Kidney epithelial cell (primary cell): ENCODE data around the gene GRIK5. TPM values are rescaled to one million over a fixed set of nuclear protein-coding genes. Genes with fewer than 3 reads are reported as not detected.
"Not testable (repeated sequence)": the region's sequence is repeated elsewhere in the genome, so short reads cannot be mapped to it uniquely, and the experiment has no call there.

Source experiments
- DNase-seq: peaks from one replicate; pipeline ENCODE4 v3.0.0-alpha.2; 2010; ENCODE audit warnings: low read depth
- H3K27me3 ChIP-seq: 2 replicates; pipeline ENCODE4 v1.6.0; 2011; ENCODE audit warnings: low read length; ENCODE audit not compliant: control insufficient read depth, insufficient read depth
- H3K36me3 ChIP-seq: 2 replicates; pipeline ENCODE4 v1.5.1; 2011; ENCODE audit warnings: low read length; ENCODE audit not compliant: control insufficient read depth, insufficient read depth
- H3K4me3 ChIP-seq: 2 replicates; pipeline ENCODE4 v1.5.1; 2011; ENCODE audit warnings: low read depth, mild to moderate bottlenecking, control low read depth, low read length
- total RNA-seq: library from RNA; depleted of rRNA; stranded (reverse); fragments of >200 nt; gene quantifications from 2 replicates; pipeline ENCODE4 v1.2.3, GENCODE V29; 2015
- TF ChIP-seq, protein P1 (sequence below): IDR thresholded peaks from 2 replicates; pipeline ENCODE4 v1.5.1; 2011; ENCODE audit warnings: mild to moderate bottlenecking, moderate library complexity, low read length, control low read depth, inconsistent platforms; ENCODE audit not compliant: insufficient read depth, poor library complexity, severe bottlenecking

GRIK5 gene
- total RNA-seq, 1 donor from 2014 or later, result 14.2 TPM

DNA sequence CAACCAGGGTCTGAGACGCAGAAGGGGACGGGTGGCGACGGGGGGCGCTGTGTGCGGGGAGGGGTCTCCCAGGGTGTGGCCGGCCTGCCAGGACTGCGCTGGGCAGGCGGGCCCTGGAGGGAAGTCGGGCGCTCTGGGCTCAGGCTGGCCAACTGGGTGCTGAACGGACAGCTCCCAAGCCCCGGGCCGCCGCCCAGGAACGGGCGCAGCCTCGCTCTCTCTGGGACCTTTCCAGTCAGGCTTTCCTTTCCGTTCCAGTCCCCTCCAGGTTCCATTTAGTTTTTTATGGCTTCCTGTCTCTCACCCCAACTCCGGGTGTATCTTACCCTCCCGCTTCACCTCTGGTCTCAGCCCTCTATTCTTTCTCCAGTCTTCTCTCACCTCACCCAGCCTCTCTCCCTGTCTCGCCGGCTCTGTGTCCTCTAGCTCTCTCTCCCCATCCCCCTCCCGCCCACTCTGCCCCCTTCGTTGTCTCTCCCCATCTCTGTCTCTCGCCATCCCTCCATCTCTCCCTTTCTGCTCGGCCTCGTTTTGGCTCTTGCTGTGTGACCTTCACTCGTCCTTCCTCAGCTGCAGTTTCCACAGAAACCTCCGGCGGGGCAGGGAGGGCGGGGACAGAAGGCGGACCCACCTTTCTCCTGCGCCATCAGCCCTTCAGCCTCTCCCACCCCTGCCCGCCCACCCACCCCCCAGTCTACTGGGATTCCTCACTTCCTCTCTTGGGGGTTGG is 72.7 kb downstream of the GRIK5 start:
- Histone ChIP-seq H3K27me3 (peaks cover 81% of the 10 kb centered on the region), H3K36me3 (no peaks in the 10 kb centered on the region), H3K4me3 (no peak overlapping the region)
- TF ChIP-seq, protein P1, sequence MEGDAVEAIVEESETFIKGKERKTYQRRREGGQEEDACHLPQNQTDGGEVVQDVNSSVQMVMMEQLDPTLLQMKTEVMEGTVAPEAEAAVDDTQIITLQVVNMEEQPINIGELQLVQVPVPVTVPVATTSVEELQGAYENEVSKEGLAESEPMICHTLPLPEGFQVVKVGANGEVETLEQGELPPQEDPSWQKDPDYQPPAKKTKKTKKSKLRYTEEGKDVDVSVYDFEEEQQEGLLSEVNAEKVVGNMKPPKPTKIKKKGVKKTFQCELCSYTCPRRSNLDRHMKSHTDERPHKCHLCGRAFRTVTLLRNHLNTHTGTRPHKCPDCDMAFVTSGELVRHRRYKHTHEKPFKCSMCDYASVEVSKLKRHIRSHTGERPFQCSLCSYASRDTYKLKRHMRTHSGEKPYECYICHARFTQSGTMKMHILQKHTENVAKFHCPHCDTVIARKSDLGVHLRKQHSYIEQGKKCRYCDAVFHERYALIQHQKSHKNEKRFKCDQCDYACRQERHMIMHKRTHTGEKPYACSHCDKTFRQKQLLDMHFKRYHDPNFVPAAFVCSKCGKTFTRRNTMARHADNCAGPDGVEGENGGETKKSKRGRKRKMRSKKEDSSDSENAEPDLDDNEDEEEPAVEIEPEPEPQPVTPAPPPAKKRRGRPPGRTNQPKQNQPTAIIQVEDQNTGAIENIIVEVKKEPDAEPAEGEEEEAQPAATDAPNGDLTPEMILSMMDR, result no peak
- DNase-seq, result no peak

DNA sequence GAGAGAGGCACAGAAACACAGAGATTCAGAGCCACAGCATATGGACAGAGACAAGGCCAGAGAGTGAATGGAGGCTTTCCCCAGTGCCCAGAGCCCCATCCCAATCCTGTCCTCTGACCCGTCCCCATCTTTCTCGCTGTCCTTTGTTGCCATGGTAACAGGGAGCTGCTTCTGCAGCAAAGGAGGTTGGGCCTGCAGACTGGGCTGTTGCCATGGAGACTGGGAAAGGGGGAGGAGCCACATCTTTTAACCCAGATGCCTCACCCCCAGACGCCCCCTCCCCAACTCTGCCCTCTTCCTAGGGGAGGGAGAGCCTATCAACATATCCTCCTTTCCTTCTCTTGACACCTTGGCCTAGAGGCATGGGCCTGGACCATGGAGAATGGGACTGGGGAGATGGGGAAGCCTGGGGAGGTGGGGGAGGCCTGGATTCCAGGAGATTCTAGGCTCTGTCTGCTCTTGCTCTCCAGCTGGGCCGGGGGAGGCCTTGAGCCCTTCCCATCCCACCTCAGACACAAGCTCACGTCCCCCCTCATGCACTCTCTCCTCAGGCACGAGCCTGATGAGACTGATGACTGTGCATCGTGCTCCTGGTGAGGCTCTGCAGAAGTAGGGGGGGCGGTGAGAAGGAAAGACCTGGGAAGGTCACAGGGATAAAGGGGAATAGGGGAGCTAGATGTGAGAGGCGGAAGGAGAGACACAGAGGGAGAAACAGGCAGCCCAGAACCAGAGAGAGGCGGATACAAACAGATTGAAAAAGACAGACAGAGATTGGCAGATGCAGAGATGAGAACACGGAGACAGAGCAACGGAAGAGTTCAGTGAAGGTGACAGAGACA is 73.8 kb downstream of the GRIK5 start:
- no peak overlapping the region for H3K4me3 ChIP-seq
- TF ChIP-seq, protein P1, result no peak
- H3K36me3 ChIP-seq, result no peaks in the 10 kb centered on the region
- DNase-seq, result no peak
- peaks cover 86% of the 10 kb centered on the region for H3K27me3 ChIP-seq

DNA sequence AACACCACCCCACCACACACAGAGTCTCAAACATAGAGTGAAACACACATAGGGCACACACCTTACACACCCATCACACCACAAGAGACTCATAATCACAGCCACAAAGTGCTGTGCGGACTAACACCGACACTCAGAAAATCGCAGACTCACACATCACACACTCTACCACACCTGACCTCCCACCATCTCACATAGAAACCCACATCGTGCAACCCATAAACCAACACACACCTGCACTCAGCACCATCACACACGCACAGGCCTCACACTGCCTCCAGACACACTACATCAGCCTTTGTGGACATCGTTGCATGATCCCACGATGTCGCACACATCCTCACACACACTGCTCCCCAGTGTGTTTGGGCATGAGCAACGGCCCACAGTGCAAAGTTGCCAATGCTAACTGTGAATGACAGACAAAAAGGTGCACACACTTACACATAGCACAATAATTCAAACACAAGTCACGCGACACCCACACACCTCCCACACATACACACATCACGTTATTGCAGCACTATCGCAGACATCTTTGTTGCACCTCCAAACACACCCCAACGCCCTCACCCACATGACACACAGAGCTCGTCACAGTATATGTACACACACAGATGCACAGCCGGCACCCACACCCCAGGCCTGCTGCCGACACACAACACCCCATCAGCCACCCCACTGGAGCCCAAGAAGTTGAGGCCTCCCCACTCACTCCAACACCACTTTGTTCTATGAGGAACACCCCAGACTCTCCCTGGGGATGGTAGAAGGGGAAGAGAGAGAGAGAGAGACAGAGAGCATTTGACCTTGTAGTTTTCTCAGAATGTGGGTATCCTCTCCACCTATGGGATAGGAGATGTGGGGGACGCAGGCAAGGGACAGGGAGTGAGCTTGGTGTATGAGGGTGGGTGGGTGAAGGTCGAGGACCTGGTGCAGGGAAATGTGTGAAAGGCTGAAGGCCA is 74.7 kb downstream of the GRIK5 start:
- H3K27me3 ChIP-seq, result peaks cover 85% of the 10 kb centered on the region
- TF ChIP-seq, protein P1, result no peak
- no peak for DNase-seq
- H3K4me3 ChIP-seq, result no peak overlapping the region
- no peaks in the 10 kb centered on the region for H3K36me3 ChIP-seq

DNA sequence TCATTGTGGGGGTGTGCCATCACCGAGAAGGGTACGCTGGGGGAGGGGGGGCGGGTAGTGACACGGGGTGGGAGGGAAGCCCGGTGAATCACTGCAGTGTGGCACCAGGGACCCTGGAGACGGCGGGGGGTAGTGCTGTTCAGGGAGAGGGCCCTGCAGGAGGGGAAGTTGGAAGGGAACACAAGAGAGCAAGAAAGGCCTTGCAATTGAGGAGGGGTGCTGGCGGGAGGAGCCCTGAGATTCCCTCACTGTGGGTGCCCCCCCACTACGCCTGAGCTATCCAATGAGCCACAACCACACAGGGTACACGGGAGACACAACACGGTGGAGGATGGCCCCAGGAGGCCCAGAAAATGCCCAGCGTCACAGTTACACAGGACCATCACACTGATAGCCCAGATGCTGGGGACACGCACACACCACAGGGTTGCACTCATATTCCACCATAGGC is 75.5 kb downstream of the GRIK5 start:
- Histone ChIP-seq H3K27me3 (peaks cover 78% of the 10 kb centered on the region), H3K4me3 (no peak overlapping the region), H3K36me3 (no peaks in the 10 kb centered on the region)
- DNase-seq, result no peak
- TF ChIP-seq, protein P1, result no peak

DNA sequence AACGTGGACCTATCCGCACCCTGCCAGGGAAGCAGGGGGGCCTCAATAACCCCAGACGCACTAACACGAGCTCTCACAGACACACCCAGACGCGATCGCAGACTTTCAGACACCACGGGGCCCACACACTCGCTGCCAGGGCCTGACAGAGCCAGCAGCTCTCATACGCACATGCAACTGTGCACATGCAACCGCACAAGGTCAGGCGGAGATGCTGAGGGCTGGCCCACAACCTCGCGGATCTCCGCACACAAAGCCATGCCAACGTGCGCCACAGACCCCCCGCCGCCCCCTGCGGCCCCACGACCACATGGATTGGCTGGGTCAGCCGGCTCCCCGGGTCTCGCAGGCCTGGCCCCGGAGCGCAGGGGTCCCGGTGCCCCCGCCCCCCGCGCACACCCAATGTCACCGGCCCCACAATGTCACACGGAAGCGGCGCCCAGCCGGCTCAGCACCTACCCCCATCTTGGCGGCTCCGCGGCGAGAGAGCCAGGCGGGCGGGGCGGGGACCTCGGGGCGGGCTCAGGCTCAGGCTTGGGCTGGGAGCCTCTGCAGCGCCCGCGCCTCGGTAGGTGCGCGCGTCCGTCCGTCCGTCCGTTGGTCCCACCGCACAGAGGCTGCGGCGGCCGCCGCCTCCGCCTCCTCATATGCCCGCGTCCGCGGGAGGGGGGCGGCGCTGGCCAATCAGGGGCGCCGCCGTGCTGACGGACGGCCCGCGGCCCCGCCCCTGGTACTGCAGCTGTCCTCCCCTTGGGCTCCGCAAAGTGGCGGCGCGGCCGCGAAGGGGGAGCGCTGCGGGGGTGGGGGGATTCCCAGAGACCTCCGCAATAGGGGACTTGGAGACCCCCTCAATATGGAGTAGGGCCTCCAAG is 76.2 kb downstream of the GRIK5 start, which contains the start of gene ATP1A3:
ATP1A3 (minus strand) TSS at position 619 of the 872 bp plus-strand sequence; CDS start at position 465, 154 bp downstream.
- TF ChIP-seq, protein P1, result no peak
- Histone ChIP-seq H3K27me3 (peaks cover 72% of the 10 kb centered on the region), H3K4me3 (peak within 1 kb of the TSS; percentile 28), H3K36me3 (no peaks in the 10 kb centered on the region)
- no peak for DNase-seq

DNA sequence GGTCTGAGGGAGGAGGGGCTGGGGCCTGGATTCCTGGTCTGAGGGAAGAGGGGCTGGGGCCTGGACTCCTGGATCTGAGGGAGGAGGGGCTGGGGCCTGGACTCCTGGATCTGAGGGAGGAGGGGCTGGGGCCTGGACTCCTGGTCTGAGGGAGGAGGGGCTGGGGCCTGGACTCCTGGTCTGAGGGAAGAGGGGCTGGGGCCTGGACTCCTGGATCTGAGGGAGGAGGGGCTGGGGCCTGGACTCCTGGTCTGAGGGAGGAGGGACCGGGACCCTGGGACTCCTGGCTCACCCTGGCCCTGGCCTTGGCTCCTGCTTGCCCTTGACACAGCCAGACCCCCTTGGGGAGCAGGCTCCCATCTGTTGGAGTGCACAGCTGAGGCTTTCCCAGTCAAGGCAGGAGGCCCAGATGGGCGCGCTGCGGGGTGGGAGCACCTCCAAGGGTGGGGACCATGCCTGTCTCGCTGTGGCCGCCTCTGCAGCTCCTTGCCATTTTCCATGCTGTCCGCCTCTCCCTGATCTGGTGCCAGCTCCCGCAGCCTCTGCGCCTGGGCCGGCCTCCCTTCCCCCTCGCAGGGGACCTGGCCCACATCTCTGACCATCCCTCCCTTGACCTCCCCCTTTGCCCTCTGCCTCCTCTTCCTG is 78.0 kb downstream of the GRIK5 start:
- H3K4me3 ChIP-seq, DNase-seq, H3K36me3 ChIP-seq: not testable (repeated sequence)
- peaks cover 61% of the 10 kb centered on the region for H3K27me3 ChIP-seq
